ENCODE data around the gene SERP1. TPM values are rescaled to one million over a fixed set of nuclear protein-coding genes. Genes with fewer than 3 reads are reported as not detected.

SERP1 gene
- total RNA-seq, 1 donor from 2014 or later: 91.4 TPM

DNA sequence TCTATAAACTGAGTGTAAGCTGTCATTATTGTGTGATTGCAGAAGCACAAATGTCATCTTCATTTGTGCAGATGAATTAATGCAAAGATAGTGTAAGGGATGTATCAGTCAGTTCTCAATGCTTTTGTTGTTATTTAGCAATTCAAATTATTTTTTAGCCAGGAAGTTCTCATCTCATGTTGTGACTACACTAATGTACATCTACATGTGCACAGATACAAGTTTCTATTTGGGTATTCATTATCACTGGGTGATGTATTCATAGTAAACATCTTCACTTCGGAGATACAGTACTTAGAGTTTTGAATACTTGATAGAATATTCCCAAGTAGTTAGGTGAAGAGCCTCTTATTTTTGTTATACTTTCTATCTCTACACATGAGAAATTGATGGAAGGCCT, 11.4 kb upstream of the SERP1 start:
- H3K27me3 Mint-ChIP-seq (ENCODE audit: low read depth): no peaks in the 10 kb centered on the region
- H3K4me3 Mint-ChIP-seq (ENCODE audit: unreplicated experiment): no peak overlapping the region

DNA sequence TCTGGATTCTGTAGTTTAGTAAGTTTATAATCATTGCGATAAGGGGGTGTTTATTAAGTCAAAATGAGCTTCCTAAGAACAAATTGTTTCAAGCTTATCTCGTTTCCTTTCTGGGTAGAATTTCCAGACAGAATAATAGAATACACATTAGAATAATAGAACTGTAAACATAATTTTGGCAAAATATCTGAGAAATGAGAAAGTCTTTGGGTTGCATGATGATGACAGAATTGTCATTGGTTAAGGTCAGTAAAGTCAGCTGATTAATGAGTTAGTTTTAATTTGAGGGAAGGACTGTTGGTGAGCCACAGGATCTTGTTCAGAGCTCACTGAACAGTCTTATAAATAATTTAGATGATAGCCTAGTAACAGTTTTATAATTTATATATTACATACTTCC, 10.5 kb upstream of the SERP1 start:
- H3K27me3 Mint-ChIP-seq (ENCODE audit: low read depth): no peaks in the 10 kb centered on the region
- TF ChIP-seq, protein P1, sequence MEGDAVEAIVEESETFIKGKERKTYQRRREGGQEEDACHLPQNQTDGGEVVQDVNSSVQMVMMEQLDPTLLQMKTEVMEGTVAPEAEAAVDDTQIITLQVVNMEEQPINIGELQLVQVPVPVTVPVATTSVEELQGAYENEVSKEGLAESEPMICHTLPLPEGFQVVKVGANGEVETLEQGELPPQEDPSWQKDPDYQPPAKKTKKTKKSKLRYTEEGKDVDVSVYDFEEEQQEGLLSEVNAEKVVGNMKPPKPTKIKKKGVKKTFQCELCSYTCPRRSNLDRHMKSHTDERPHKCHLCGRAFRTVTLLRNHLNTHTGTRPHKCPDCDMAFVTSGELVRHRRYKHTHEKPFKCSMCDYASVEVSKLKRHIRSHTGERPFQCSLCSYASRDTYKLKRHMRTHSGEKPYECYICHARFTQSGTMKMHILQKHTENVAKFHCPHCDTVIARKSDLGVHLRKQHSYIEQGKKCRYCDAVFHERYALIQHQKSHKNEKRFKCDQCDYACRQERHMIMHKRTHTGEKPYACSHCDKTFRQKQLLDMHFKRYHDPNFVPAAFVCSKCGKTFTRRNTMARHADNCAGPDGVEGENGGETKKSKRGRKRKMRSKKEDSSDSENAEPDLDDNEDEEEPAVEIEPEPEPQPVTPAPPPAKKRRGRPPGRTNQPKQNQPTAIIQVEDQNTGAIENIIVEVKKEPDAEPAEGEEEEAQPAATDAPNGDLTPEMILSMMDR (IDR thresholded peaks at IDR 0.05): no peak
- no peak overlapping the region for H3K4me3 Mint-ChIP-seq (ENCODE audit: unreplicated experiment)
- no peaks in the 10 kb centered on the region for H3K9me3 Mint-ChIP-seq (ENCODE audit: low read depth)
- DNase-seq (ENCODE audit: low spot score): no peak
- peaks cover 9% of the 10 kb centered on the region for H3K36me3 Mint-ChIP-seq (ENCODE audit: low read depth)
- H3K27ac Mint-ChIP-seq (ENCODE audit: unreplicated experiment): no peak overlapping the region
- H3K4me1 Mint-ChIP-seq (ENCODE audit: low read depth): no peaks in the 10 kb centered on the region

More for the DNA sequence above, 11.4 kb upstream of the SERP1 start:
- Mint-ChIP-seq H3K9me3 (ENCODE audit: low read depth) (no peaks in the 10 kb centered on the region), H3K27ac (ENCODE audit: unreplicated experiment) (no peak overlapping the region), H3K4me1 (ENCODE audit: low read depth) (no peaks in the 10 kb centered on the region), H3K36me3 (ENCODE audit: low read depth) (peaks cover 6% of the 10 kb centered on the region)
- TF ChIP-seq, protein P1 (IDR thresholded peaks at IDR 0.05): no peak
- DNase-seq (ENCODE audit: low spot score): no peak

DNA sequence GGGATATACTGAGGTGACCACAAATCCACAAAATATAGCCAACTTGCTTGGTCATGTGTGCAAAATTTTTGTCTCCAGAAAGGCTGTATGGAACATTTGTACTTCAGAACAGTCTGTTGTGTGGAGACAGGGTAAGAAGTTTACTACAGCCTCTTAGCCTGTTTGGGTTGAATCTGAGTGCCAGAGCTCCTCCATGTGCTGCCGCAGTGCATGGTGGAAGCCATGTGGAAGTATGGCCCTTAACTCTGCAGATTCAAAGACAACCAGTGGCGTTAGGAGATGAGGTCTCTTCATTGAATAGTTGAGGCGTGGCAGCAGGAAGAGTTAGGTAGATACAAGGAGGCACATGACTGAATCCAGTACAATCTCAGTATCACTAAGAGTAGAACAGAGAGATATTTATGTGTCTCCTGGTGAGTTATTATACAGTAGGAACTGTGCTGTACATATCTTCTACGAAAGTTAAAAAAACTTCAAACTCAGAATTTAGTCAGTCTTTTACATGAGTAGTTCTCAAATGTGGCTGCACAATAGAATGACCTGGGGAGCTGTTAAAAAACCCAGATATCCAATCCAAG, 9.7 kb upstream of the SERP1 start:
- no peaks in the 10 kb centered on the region for H3K9me3 Mint-ChIP-seq (ENCODE audit: low read depth)
- no peaks in the 10 kb centered on the region for H3K4me1 Mint-ChIP-seq (ENCODE audit: low read depth)
- no peak overlapping the region for H3K4me3 Mint-ChIP-seq (ENCODE audit: unreplicated experiment)
- no peaks in the 10 kb centered on the region for H3K27me3 Mint-ChIP-seq (ENCODE audit: low read depth)
- TF ChIP-seq, protein P1 (IDR thresholded peaks at IDR 0.05): no peak
- peaks cover 9% of the 10 kb centered on the region for H3K36me3 Mint-ChIP-seq (ENCODE audit: low read depth)
- no peak for DNase-seq (ENCODE audit: low spot score)
- no peak overlapping the region for H3K27ac Mint-ChIP-seq (ENCODE audit: unreplicated experiment)

GRCh38 chr3:150547045-150547741, 897 bp upstream of the SERP1 start:
- no peaks in the 10 kb centered on the region for H3K9me3 Mint-ChIP-seq (ENCODE audit: low read depth)
- peak overlapping the region; percentile 98 for H3K27ac Mint-ChIP-seq (ENCODE audit: unreplicated experiment)
- peaks cover 40% of the 10 kb centered on the region for H3K4me1 Mint-ChIP-seq (ENCODE audit: low read depth)
- H3K4me3 Mint-ChIP-seq (ENCODE audit: unreplicated experiment): peak overlapping the region; percentile 88
- no peak for DNase-seq (ENCODE audit: low spot score)
- peaks cover 6% of the 10 kb centered on the region for H3K36me3 Mint-ChIP-seq (ENCODE audit: low read depth)
- TF ChIP-seq, protein P1 (IDR thresholded peaks at IDR 0.05): no peak
- H3K27me3 Mint-ChIP-seq (ENCODE audit: low read depth): no peaks in the 10 kb centered on the region

- peak overlapping the region; percentile 98 for H3K27ac Mint-ChIP-seq (ENCODE audit: unreplicated experiment)
- TF ChIP-seq, protein P1 (IDR thresholded peaks at IDR 0.05): peak; percentile 35
- H3K27me3 Mint-ChIP-seq (ENCODE audit: low read depth): no peaks in the 10 kb centered on the region
- no peaks in the 10 kb centered on the region for H3K9me3 Mint-ChIP-seq (ENCODE audit: low read depth)
- peaks cover 8% of the 10 kb centered on the region for H3K36me3 Mint-ChIP-seq (ENCODE audit: low read depth)
- peak overlapping the region; percentile 88 for H3K4me3 Mint-ChIP-seq (ENCODE audit: unreplicated experiment)
- peaks cover 43% of the 10 kb centered on the region for H3K4me1 Mint-ChIP-seq (ENCODE audit: low read depth)
- no peak for DNase-seq (ENCODE audit: low spot score)
These were observed 674 bp downstream of the SERP1 start for GRCh38 chr3:150545419-150546225.
